A673 (cell line): ENCODE measurements around the gene IPMK. TPM values are rescaled to one million over a fixed set of nuclear protein-coding genes. Genes with fewer than 3 reads are reported as not detected.

Experiments
- BruUV-seq: library from RNA; stranded (reverse); fragments of 400-500 nt; replicated peaks from 2 replicates; lab custom pipeline; 2021; lab: Mats Ljungman, UMichigan
- CTCF ChIA-PET: fragments of 300-600 bp; sonication (Branson Sonifier 250); formaldehyde crosslinking; loops from one replicate; lab custom pipeline; 2022; ENCODE audit warnings: antibody characterized with exemption; lab: Charles Lee
- POLR2A ChIA-PET: fragments of 300-600 bp; sonication (Branson Sonifier 250); formaldehyde crosslinking; loops from one replicate; lab custom pipeline; 2022; ENCODE audit warnings: antibody characterized with exemption; ENCODE audit not compliant: low non-redundant PET; lab: Charles Lee
- DNase-seq: peaks from one replicate; pipeline ENCODE4 v3.0.0-alpha.2; 2015; ENCODE audit warnings: low spot score
- H3K27ac ChIP-seq: fragments of 200-600 bp; sonication (generic); 2 replicates; pipeline ENCODE4 v1.5.1; 2016; ENCODE audit warnings: mixed run types, low read depth, mild to moderate bottlenecking, mixed read lengths, antibody characterized with exemption, low read length; ENCODE audit not compliant: poor library complexity, severe bottlenecking
- H3K27me3 ChIP-seq: fragments of 200-600 bp; sonication (generic); replicated peaks from 2 replicates; pipeline ENCODE4 v1.6.1; 2017; ENCODE audit warnings: mixed run types, low read depth, mild to moderate bottlenecking, mixed read lengths, antibody characterized with exemption, low read length; ENCODE audit not compliant: insufficient read depth, poor library complexity
- H3K36me3 ChIP-seq: fragments of 200-600 bp; sonication (generic); 2 replicates; pipeline ENCODE4 v1.6.1; 2016; ENCODE audit warnings: mixed run types, mild to moderate bottlenecking, mixed read lengths, antibody characterized with exemption, low read length; ENCODE audit not compliant: insufficient read depth, poor library complexity, severe bottlenecking
- H3K4me1 ChIP-seq: fragments of 200-600 bp; sonication (generic); 2 replicates; pipeline ENCODE4 v1.6.1; 2017; ENCODE audit warnings: mixed run types, mild to moderate bottlenecking, mixed read lengths, antibody characterized with exemption, low read length; ENCODE audit not compliant: insufficient read depth, poor library complexity, severe bottlenecking
- H3K4me3 ChIP-seq: fragments of 200-600 bp; sonication (generic); 2 replicates; pipeline ENCODE4 v1.5.1; 2016; ENCODE audit warnings: low read depth, mixed run types, mild to moderate bottlenecking, mixed read lengths, low read length; ENCODE audit not compliant: poor library complexity, severe bottlenecking
- H3K9me3 ChIP-seq: fragments of 200-600 bp; sonication (generic); 2 replicates; pipeline ENCODE4 v1.6.1; 2016; ENCODE audit warnings: mixed run types, low read depth, mild to moderate bottlenecking, mixed read lengths, antibody characterized with exemption, low read length; ENCODE audit not compliant: poor library complexity, severe bottlenecking
- EZH2 ChIP-seq: fragments of 200-600 bp; sonication (generic); IDR thresholded peaks from 2 replicates; pipeline ENCODE4 v1.6.1; 2017; ENCODE audit warnings: borderline replicate concordance, low read depth, mild to moderate bottlenecking, mixed read lengths, antibody characterized with exemption, low read length; ENCODE audit not compliant: poor library complexity, severe bottlenecking
- intact Hi-C: fragments of 100-400 bp; cut with micrococcal nuclease; formaldehyde crosslinking; loops from one replicate; pipeline ENCODE4 v1.10.0; 2022; ENCODE audit not compliant: unreplicated experiment
- total RNA-seq: library from RNA; stranded (reverse); gene quantifications from 2 replicates; pipeline ENCODE4 v1.2.3, GENCODE V29; 2021
- TF ChIP-seq, protein P1 (sequence below): fragments of 300-800, 200-600 bp; sonication (generic); conservative IDR thresholded peaks from 2 replicates; pipeline ENCODE4 v1.5.1; 2017; ENCODE audit warnings: low read depth, mild to moderate bottlenecking, antibody characterized with exemption, low read length, moderate library complexity, mixed read lengths

IPMK gene
- total RNA-seq, 1 experiment from 2014 or later: 8.2 TPM

DNA sequence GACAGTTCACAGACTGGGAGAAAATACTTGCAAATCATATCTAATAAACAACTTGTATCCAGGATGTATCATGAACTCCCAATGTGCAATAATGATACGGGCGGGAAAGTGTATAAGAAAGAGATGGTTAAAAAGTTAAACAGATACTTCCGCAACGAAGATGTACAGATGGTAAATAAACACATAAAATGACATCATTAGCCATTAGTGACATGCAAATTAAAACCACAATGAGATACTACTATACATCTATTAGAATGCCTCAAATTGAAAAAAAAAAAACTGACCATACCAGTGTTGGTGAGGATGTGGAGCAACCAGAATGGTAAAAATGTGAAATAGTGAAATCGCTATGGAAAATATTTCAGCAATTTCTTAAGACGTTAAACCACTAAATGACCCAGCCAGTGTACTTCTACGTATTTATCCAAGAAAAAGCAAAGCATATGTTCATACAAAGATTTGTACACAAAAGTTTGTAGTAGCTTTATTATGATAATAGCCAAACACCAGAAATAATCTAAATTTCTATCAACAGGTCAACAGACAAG lies 83.5 kb downstream of the IPMK start:
- no peaks in the 10 kb centered on the region for H3K4me1 ChIP-seq
- no peak for DNase-seq
- no peaks in the 10 kb centered on the region for H3K9me3 ChIP-seq
- no peaks in the 10 kb centered on the region for H3K27me3 ChIP-seq
- TF ChIP-seq, protein P1, sequence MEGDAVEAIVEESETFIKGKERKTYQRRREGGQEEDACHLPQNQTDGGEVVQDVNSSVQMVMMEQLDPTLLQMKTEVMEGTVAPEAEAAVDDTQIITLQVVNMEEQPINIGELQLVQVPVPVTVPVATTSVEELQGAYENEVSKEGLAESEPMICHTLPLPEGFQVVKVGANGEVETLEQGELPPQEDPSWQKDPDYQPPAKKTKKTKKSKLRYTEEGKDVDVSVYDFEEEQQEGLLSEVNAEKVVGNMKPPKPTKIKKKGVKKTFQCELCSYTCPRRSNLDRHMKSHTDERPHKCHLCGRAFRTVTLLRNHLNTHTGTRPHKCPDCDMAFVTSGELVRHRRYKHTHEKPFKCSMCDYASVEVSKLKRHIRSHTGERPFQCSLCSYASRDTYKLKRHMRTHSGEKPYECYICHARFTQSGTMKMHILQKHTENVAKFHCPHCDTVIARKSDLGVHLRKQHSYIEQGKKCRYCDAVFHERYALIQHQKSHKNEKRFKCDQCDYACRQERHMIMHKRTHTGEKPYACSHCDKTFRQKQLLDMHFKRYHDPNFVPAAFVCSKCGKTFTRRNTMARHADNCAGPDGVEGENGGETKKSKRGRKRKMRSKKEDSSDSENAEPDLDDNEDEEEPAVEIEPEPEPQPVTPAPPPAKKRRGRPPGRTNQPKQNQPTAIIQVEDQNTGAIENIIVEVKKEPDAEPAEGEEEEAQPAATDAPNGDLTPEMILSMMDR: no peak
- TF ChIP-seq EZH2: no peak
- no peaks in the 10 kb centered on the region for H3K36me3 ChIP-seq
- ChIA-PET CTCF (no interaction called here), POLR2A (no interaction called here)
- no peak overlapping the region for H3K27ac ChIP-seq
- no peak overlapping the region for H3K4me3 ChIP-seq
- BruUV-seq: no TSS peak
- intact Hi-C loops: no loop called here

DNA sequence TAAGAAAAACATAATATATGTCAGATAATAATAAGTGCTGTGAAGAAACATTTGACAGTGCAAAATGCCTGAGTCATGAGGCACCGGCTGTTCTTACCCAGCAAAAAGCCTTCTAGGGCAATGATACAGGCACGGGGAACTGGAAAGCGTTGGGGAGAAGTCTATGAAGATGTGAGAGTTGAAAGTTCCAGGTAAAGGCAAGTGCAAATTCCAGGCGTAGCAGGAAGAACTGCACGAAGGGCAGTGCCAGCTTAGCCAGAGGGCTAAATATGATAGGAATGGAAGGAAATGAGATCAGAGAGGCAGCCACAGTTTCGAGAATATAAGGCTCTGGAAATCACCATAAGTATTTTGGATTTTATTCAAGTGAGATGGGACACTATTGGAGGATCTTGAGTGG lies 87.0 kb downstream of the IPMK start:
- Histone ChIP-seq H3K27me3 (no peaks in the 10 kb centered on the region), H3K9me3 (no peaks in the 10 kb centered on the region), H3K27ac (no peak overlapping the region), H3K4me3 (no peak overlapping the region), H3K4me1 (no peaks in the 10 kb centered on the region), H3K36me3 (no peaks in the 10 kb centered on the region)
- CTCF ChIA-PET: no interaction called here
- POLR2A ChIA-PET: no interaction called here
- no peak for TF ChIP-seq EZH2
- TF ChIP-seq, protein P1: no peak
- BruUV-seq: no TSS peak
- DNase-seq: no peak
- intact Hi-C loops: no loop called here

DNA sequence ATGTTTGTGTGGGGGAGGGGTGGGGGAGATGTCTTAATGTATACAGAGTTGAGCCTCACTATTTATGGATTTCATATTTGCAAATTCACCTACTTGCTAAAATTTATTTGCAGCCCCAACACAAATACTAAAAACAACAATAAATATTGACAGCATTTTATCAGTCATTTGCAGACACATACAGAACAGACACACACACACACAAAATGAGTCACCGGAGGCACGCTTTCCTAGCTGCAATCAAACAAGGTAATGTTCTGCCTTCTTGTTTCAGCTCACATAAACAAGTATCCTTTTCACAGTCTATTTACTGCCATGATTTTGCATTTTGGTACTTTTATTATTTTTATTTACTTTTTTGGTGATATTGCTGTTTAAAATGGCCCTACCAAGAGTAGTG lies 88.5 kb downstream of the IPMK start:
- no peaks in the 10 kb centered on the region for H3K9me3 ChIP-seq
- intact Hi-C loops: no loop called here
- H3K4me3 ChIP-seq: no peak overlapping the region
- DNase-seq: no peak
- no peak overlapping the region for H3K27ac ChIP-seq
- ChIA-PET POLR2A (interaction anchor here (0.6 kb wide), 1 partner anchor 112 kb away, joined by 7 read pairs; no protein-coding TSS in a partner anchor), CTCF (interaction anchor here (0.8 kb wide), 1 partner anchor 112 kb away, joined by 4 read pairs; no protein-coding TSS in a partner anchor)
- no peaks in the 10 kb centered on the region for H3K4me1 ChIP-seq
- no peaks in the 10 kb centered on the region for H3K27me3 ChIP-seq
- TF ChIP-seq EZH2: no peak
- TF ChIP-seq, protein P1: no peak
- BruUV-seq: no TSS peak
- no peaks in the 10 kb centered on the region for H3K36me3 ChIP-seq
